T follicular helper cell (primary cell): ENCODE measurements around the gene SSR2.
A peak's percentile ranks its signal among the peaks of the same experiment; 100 is the strongest.
"Not testable (repeated sequence)": the region's sequence is repeated elsewhere in the genome, so short reads cannot be mapped to it uniquely, and the experiment has no call there.

Experiments used
- DNase-seq: peaks from one replicate; pipeline ENCODE4 v3.0.0-alpha.2; 2020; ENCODE audit warnings: low read depth

SSR2 gene

GRCh38 chr1:155996166-155996565 lies 24.6 kb downstream of the SSR2 start:
- no peak for DNase-seq

DNA sequence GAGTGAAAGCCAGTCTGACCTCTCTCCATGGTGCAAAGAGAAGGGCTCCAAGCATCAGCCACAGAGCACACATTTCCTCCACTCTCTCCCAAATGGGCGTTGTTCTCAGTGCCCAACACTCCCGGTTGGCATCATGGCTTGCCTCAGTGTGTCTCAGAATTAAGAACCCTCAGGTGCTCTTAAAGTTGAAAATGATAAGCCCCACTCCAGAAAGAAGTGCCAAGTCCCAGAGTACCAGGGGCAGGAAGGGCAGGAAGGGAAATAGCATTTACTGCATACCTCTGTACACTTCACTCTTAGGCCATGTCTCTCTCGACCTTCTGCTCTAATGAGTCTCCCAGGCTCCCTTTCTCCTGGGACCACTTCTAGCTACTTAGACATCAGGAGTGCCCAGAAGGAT lies 27.2 kb downstream of the SSR2 start:
- no peak for DNase-seq

- no peak for DNase-seq
These were observed 30.6 kb downstream of the SSR2 start for GRCh38 chr1:155990005-155990739.

DNA sequence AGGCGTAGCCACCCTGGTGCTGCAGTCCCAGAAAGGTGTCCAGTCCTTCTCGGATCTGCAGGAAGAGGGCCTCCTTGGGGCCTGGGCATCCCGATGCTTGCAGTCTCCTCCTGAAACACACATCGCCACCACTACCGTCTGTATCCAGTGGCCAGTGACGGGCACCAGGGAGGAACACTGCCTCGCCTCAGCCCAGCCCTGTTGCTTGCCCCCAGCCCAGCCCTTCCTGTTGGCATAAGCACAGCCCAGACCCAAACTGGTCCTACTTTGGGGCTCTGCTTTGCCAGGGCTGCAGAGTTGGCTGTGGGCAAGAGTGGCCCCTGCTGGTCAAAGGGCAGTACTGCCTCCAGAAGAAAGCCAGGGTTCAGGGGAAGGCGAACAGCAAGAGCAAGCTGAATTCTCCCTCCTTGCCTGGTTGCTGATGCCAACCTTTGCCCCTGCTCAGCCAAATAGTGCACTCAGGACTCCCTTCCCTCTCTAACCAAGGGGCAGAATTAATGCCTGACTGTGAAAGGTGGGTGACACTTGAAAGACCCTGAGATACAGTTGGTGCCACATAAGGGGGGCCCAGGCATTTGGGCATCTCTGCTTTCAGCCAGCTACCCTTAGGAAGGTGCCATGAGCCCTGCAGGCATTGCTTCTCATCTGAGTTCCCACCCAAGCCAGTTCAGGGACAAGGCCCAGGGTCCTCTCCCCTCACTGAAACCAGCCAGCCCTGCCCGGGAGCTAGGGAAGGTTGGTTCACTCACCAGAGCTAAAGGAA lies 31.3 kb downstream of the SSR2 start:
- DNase-seq, result peak; percentile 63

GRCh38 chr1:155984903-155985645 lies 35.7 kb downstream of the SSR2 start:
- not testable (repeated sequence) for DNase-seq

GRCh38 chr1:155984341-155984740 lies 36.4 kb downstream of the SSR2 start:
- no peak for DNase-seq

- no peak for DNase-seq
These were observed 37.3 kb downstream of the SSR2 start for GRCh38 chr1:155983191-155984024.

- no peak for DNase-seq
These were observed 38.6 kb downstream of the SSR2 start for GRCh38 chr1:155982106-155982505.

DNA sequence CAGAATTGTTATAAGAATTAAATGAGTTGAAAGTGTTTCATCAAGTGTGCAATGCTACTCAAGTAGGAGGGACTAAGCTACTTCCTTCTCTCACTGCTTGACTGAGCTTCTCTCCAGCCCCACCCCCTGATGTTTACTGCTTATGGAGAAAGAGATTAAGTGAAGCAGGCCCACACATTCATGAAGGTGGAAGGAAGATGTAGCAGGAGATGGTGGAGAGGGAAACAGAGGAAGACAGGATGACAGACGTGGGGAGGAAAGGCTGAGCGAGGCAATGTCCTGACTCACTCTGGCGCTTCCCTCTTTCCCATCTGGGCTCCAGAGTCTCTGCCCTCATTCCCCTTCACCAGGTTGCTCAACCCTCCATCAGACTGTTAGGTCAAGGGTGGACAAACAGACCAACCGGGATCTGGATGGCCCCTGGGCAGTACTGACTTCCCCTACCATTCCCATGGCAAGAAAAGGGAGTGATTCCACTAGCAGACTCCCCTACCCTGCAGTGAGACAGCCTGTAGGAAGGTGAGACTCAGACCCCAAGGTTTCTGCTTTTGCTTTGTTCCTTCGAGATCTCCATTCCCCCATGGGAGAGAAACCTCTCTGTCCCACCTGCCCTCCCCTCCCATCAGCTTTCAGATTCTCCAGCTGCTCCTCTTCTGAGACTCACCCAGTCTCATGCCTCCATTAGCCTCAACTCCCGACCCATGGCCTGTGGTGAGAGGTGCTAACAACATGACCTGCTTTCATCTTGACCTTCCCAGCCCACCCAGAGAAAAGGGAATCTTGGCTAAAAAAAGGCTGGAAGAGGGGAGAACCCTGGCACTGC lies 39.3 kb downstream of the SSR2 start:
- no peak for DNase-seq

DNA sequence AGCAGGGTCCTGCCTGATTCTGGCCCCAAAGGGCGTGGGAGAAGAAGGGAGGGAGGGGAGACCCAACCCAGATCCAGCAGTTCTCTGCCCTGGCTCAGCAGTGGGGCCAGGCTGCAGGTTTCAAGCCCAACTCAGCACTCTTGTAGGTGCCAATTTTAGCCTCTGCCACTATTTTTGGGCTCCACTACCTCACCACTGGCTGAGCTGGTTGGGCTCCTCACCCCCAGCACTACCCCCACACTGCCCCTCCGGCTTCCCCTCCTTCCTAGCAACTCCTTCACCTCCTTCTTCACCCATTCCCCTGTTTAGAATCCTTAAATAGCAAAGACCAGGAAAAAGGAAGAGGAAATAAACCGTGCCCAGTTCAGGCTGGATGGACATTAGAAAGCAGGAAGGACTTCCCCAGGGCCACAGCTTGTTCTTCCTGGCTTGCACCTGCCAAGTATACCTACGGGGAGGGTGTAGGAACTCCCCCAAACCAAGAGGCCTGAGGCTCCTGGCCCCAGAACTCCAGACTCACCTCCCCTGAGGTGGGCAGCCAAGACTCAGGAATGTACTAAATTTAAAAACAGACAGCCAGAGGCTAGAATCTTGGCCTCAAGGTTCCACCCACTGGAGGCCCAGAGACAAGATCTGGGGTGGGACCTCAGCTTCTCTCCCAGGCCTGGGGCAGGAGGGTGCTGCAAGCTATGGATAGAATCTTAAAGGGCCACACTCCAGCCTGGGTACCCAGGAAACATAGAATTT lies 41.0 kb downstream of the SSR2 start:
- DNase-seq, result no peak

DNA sequence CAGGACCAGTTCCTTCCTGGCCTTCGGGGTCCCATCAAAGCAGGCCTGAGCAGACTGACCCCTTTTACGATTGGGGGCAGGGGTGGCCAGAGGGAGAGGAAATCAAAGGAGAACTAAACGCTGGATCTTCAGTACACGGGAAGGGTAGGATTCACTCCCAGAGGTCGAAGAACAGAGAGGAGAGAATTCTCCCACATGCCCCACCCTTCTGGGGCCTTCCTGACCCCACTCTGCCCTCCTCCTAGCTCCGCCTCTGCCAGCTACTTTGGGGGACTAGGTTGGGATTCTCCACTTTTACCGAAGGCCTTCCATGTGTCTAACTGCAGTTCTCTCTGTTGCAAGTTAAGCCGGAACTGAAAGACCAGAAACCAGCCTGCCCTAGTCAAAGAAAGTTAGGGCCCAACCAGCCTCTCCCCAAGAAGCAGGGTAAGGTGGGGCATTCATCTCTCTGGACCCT lies 41.8 kb downstream of the SSR2 start:
- no peak for DNase-seq

DNA sequence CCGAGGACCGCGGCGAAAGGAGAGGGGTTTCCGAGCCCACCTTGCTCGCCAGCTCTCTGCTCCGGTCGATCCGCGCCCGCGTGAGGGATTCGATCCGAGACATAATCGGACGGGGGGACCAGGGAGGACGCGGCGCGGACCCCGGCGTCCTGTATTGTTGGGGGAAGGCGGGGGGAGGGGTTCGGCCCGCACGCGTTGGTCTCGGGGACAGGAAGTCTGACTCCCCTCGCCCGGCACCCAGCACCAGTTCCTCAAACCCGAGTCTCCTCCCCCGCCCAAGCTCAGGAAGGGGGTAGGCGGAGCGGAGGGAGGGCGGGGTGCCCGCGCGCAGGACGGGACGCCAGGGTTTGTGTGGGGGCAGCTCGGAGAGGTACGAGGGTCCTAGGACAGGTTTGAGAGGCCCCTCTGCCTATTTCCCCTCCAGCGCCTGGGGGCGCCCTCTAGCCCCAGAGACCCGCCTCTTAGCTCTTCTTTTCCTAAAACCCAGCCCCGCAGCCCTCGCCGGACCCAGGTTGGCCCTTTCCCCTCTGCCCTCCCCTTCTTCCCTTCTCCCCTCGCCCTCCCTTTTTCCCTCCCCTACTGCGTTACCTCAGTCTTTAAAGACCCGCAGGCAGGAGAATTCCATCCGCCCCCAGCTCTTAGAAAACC lies 42.3 kb downstream of the SSR2 start, which contains the start of gene ARHGEF2:
TSS of gene ARHGEF2 (minus strand) at position 223 of the 648 bp plus-strand sequence. CDS start at position 103, 120 bp downstream.
- DNase-seq, result peak; percentile 60

- DNase-seq, result no peak
These were observed 42.9 kb downstream of the SSR2 start for GRCh38 chr1:155977690-155978324.

DNA sequence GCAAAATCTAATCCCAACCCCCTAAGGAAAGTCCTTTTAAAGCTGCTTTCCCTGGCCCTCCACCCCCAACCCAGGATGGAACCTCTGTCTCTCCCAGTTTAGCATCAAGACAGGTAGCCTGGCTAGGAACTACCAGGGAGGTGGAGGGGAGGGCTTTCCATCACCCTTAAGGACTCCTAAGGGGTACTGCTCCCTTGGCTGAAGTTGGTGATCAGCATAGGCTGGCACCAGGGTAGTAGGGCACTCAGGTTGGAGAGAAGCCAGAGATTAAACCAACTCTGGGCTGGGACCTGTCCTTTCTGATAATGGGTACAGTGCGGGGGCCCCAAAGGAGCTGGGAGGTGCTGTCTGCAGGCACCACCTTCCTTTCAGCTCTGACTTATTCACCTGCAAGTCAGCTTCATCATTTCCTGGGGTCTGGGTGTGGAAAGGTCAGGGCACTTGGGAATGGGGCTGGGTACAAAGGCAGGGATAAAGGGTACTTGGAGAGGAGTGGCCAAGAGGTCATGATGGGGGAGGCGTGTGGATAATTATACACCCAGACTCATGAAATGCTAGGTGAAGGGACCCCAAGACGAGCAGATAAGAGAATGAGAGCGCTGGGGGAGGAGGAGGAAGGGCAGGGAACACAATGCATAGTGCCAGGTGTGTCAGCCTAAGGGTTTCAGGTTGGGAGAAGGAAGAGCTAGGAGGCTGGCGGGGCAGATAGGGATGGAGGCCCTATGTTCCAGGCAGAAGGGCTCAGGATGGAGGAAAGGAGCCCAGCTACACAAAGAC lies 43.6 kb downstream of the SSR2 start:
- no peak for DNase-seq

- peak; percentile 64 for DNase-seq
These were observed 44.5 kb downstream of the SSR2 start for GRCh38 chr1:155976062-155976912.

DNA sequence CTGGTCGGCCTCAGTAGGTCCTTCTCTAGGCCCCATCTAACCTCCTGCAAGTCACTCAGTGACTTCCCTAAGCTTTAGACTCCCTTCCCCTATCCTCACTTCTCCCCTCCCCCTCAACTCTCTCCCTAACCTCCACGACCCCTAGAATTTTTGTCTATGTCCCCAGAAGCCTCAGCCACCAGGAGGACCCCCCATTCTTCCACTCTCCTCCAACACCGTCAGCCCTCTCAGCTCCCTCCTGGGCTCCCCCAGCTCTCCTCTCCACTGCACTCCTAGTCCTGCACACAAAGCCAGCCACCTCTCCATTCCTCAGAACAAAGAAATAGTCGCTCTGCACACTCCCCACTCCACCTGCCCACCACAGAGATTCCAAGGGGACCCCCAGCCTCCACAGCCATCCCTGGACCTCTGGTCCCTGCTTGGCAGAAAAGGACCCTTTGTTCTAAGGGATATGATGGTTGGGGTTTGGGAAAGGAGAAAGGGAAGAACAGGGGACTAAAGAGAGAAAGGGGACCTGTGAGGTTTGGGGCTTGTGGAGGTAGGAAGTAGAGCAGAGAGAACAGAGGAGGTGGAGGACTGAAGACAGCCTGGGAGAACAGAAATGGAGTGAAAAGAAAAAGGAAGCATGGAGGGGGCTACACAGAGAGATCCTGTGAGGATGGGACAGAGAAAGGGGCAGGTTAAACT lies 45.2 kb downstream of the SSR2 start:
- no peak for DNase-seq
